ENCODE results near the gene NOXRED1.

The NOXRED1 gene

GRCh38 chr14:77344377-77344996, 78.8 kb downstream of the NOXRED1 start:
- DNase-seq (ENCODE audit: low spot score), result no peak

Data from D341Med (cell line).